Body of pancreas (tissue), 4 donors: ENCODE results near the gene PPP2R5C. TPM values are rescaled to one million over a fixed set of nuclear protein-coding genes. Genes with fewer than 3 reads are reported as not detected.
A peak's percentile ranks its signal among the peaks of the same experiment; 100 is the strongest.

ENCODE experiments used
- ATAC-seq: fragments of 150-250 bp; one replicate; pipeline ENCODE4 v1.9.1; 2016
- DNase-seq, 4 donors: peaks; one replicate each; pipeline ENCODE4 v3.0.0-alpha.2; 2019
- H3K27ac ChIP-seq, 4 donors: fragments of 200-600 bp; sonication (generic); 1 replicate in 3 of 4; 2 replicates in 1 of 4; pipeline versions ENCODE4 v1.5.1 to v1.6.1; 2016 to 2019; ENCODE audit warnings: mild to moderate bottlenecking in 1 of 4, mixed read lengths in 1 of 4, moderate library complexity in 1 of 4
- H3K27me3 ChIP-seq, 2 donors: fragments of 200-600 bp; sonication (generic); one replicate each; pipeline ENCODE4 v1.6.0; 2016; ENCODE audit warnings: mild to moderate bottlenecking in 1 of 2
- H3K36me3 ChIP-seq, 2 donors: fragments of 200-600 bp; sonication (generic); replicated peaks in 1 of 2; 2 replicates each; pipeline ENCODE4 v1.5.1; 2016; ENCODE audit warnings: low read depth in 2 of 2; ENCODE audit not compliant: insufficient read depth in 1 of 2
- H3K4me1 ChIP-seq: fragments of 200-600 bp; sonication (generic); one replicate; pipeline ENCODE4 v1.6.0; 2016
- H3K4me3 ChIP-seq, 2 donors: fragments of 200-600 bp; sonication (generic); 1 replicate in 1 of 2; 2 replicates in 1 of 2; pipeline ENCODE4 v1.5.1; 2016 to 2019
- H3K9me3 ChIP-seq, 3 donors: fragments of 200-600 bp; sonication (generic); 1 replicate in 2 of 3; 2 replicates in 1 of 3; pipeline ENCODE4 v1.5.1; 2016
- POLR2A ChIP-seq, 3 donors: fragments of 450-650 bp; IDR thresholded peaks; one replicate each; pipeline ENCODE4 v1.6.1; 2016; ENCODE audit warnings: antibody characterized with exemption in 3 of 3, mild to moderate bottlenecking in 2 of 3
- WGBS, 2 donors: methylation state at CpG; one replicate each; pipeline ENCODE4 v1.1.5; 2017; 5-methylcytosine and 5-hydroxymethylcytosine counted together
- intact Hi-C: fragments of 100-400 bp; cut with DNase I; formaldehyde crosslinking; loops from one replicate; pipeline ENCODE4 v1.15.1; 2023
- total RNA-seq, 2 donors: library from RNA; depleted of rRNA; stranded (reverse); fragments of >200 nt; gene quantifications; one replicate each; pipeline ENCODE4 v1.1.0, GENCODE V29; 2016
- TF ChIP-seq, protein P1 (sequence below), 7 experiments: fragments of 450-650 bp in 4 of 7; fragments of 200-600 bp in 3 of 7; sonication (generic) in 3 of 7; IDR thresholded peaks; one replicate each; pipeline ENCODE4 v1.5.1; 2016 to 2019; ENCODE audit warnings: antibody characterized with exemption in 7 of 7

The PPP2R5C gene
- total RNA-seq, 2 donors from 2014 or later = 59.0 to 77.6 TPM

- 88 to 97% methylated on average over 8 to 15 of the region's 15 CpGs for WGBS, 2 donors
- intact Hi-C loops = no loop called here
- H3K4me3 ChIP-seq = no peak overlapping the region
- no peaks in the 10 kb centered on the region for H3K27me3 ChIP-seq
- ATAC-seq (no peak), DNase-seq (peak in 1 of 4 donors; percentile 56)
- H3K4me1 ChIP-seq = peaks cover 56% of the 10 kb centered on the region
- TF ChIP-seq POLR2A (IDR thresholded peaks at IDR 0.05) = no peak
- TF ChIP-seq, protein P1, sequence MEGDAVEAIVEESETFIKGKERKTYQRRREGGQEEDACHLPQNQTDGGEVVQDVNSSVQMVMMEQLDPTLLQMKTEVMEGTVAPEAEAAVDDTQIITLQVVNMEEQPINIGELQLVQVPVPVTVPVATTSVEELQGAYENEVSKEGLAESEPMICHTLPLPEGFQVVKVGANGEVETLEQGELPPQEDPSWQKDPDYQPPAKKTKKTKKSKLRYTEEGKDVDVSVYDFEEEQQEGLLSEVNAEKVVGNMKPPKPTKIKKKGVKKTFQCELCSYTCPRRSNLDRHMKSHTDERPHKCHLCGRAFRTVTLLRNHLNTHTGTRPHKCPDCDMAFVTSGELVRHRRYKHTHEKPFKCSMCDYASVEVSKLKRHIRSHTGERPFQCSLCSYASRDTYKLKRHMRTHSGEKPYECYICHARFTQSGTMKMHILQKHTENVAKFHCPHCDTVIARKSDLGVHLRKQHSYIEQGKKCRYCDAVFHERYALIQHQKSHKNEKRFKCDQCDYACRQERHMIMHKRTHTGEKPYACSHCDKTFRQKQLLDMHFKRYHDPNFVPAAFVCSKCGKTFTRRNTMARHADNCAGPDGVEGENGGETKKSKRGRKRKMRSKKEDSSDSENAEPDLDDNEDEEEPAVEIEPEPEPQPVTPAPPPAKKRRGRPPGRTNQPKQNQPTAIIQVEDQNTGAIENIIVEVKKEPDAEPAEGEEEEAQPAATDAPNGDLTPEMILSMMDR (IDR thresholded peaks at IDR 0.05) = no peak
- H3K27ac ChIP-seq = peak overlapping the region; percentile 73 to 84 (median 82)
- H3K9me3 ChIP-seq = no peaks in the 10 kb centered on the region
- peaks cover 0 to 5% of the 10 kb centered on the region in 2 donors for H3K36me3 ChIP-seq
Observed at GRCh38 chr14:101879529-101880336, 118.2 kb downstream of the PPP2R5C start.

- Histone ChIP-seq H3K9me3 (no peaks in the 10 kb centered on the region), H3K36me3 (peaks cover 0 to 5% of the 10 kb centered on the region in 2 donors), H3K4me3 (no peak overlapping the region), H3K4me1 (peaks cover 53% of the 10 kb centered on the region), H3K27me3 (no peaks in the 10 kb centered on the region), H3K27ac (peak overlapping the region in 3 of 4 donors; percentile 11 to 66 (median 53))
- WGBS, 2 donors = 48 to 52% methylated on average over 11 of the region's 11 CpGs
- DNase-seq (peak; percentile 72 to 91 (median 80)), ATAC-seq (peak; percentile 77)
- intact Hi-C loops = no loop called here
- TF ChIP-seq, protein P1 (IDR thresholded peaks at IDR 0.05) = peak in 1 of 7 experiments; percentile 18
- no peak for TF ChIP-seq POLR2A (IDR thresholded peaks at IDR 0.05)
Observed at GRCh38 chr14:101881426-101881825, 119.9 kb downstream of the PPP2R5C start.

DNA sequence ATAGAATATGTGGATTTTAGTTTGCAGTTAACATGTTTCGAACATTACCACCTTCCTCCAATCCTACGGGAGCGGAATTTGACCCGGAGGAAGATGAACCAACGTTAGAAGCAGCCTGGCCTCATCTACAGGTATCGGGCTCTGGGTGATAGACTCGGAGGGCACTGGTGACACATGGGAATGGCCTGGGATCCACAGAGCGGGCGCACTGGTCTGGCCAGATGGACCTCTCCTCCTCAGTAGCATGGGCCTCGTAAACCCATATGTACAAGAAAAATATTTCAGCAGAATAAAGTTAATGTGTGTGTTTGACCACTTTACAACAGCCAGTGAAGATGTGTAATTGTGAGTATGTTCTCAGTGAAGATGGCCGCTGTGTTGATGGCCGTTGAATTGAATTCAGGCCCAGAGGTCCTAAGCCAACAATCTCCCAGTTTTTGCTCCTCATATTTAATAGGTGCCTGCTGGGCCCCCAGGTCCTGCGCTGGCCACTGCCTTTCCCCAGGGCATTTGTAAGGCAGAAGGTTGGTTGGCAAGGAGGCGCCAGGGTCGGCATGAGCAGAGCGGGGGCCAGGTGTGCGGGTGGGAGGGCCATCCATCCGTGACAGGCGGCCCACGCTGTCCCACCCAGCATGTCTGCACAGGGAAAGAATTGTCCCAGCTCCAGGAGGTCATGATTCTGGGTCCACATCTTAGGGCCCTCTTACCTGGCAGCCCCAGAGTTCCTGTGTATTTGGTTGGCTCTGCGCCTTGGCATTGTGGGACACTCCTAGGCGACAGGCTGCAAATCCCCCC lies 120.8 kb downstream of the PPP2R5C start:
- H3K4me1 ChIP-seq = peaks cover 46% of the 10 kb centered on the region
- no peaks in the 10 kb centered on the region for H3K9me3 ChIP-seq
- no peak for ATAC-seq
- no peak overlapping the region for H3K4me3 ChIP-seq
- intact Hi-C loops = no loop called here
- 92 to 94% methylated on average over 20 to 22 of the region's 22 CpGs for WGBS, 2 donors
- H3K27me3 ChIP-seq = no peaks in the 10 kb centered on the region
- no peak for TF ChIP-seq POLR2A (IDR thresholded peaks at IDR 0.05)
- TF ChIP-seq, protein P1 (IDR thresholded peaks at IDR 0.05) = no peak
- peaks cover 0 to 10% of the 10 kb centered on the region in 2 donors for H3K36me3 ChIP-seq
- H3K27ac ChIP-seq = peak overlapping the region in 2 of 4 donors; percentile 11 to 53
- no peak for DNase-seq

GRCh38 chr14:101884089-101884933 lies 122.8 kb downstream of the PPP2R5C start:
- Histone ChIP-seq H3K4me3 (no peak overlapping the region), H3K27ac (no peak overlapping the region), H3K36me3 (peaks cover 0 to 12% of the 10 kb centered on the region in 2 donors), H3K4me1 (peaks cover 26% of the 10 kb centered on the region), H3K27me3 (no peaks in the 10 kb centered on the region), H3K9me3 (no peaks in the 10 kb centered on the region)
- 94 to 95% methylated on average over 17 of the region's 17 CpGs for WGBS, 2 donors
- TF ChIP-seq, protein P1 (IDR thresholded peaks at IDR 0.05) = no peak
- no peak for TF ChIP-seq POLR2A (IDR thresholded peaks at IDR 0.05)
- DNase-seq (no peak), ATAC-seq (no peak)
- intact Hi-C loops = no loop called here
